Mucosa of descending colon (tissue), 3 donors: ENCODE data around the gene CASP5. TPM values are rescaled to one million over a fixed set of nuclear protein-coding genes. Genes with fewer than 3 reads are reported as not detected.

Source experiments
- ATAC-seq: fragments of 200-7000 bp; cut with Tn5 transposase; one replicate; pipeline ENCODE4 v1.9.1; 2020; ENCODE audit warnings: mild to moderate bottlenecking, moderate library complexity
- DNase-seq, 3 donors: peaks; one replicate each; pipeline ENCODE4 v3.0.0-alpha.2; 2020
- H3K36me3 ChIP-seq: fragments of 200-600 bp; one replicate; pipeline ENCODE4 v1.8.0; 2021; ENCODE audit warnings: low read depth, mild to moderate bottlenecking
- H3K4me1 ChIP-seq: fragments of 200-600 bp; one replicate; pipeline ENCODE4 v1.8.0; 2021; ENCODE audit warnings: low read depth, mild to moderate bottlenecking
- H3K4me3 ChIP-seq: fragments of 200-600 bp; one replicate; pipeline ENCODE4 v1.8.0; 2021; ENCODE audit warnings: mild to moderate bottlenecking
- H3K9me3 ChIP-seq: fragments of 200-600 bp; one replicate; pipeline ENCODE4 v1.8.0; 2021; ENCODE audit warnings: mild to moderate bottlenecking
- intact Hi-C, 2 donors: fragments of 100-400 bp; cut with DNase I in 1 of 2; cut with micrococcal nuclease in 1 of 2; formaldehyde crosslinking; loops; one replicate each; pipeline versions ENCODE4 v1.11.0 to v1.11.1; 2022; cut with DNase I, micrococcal nuclease
- total RNA-seq, 3 donors: library from RNA; stranded (reverse); fragmentation: NEBNext Ultra II Directional in 2 of 3; extraction: Animal tissue kit (Norgen Biotek cat#: 25700) in 2 of 3; gene quantifications; one replicate each; pipeline versions ENCODE4 v1.2.1 to v1.2.4, GENCODE V29; 2021 to 2023
- TF ChIP-seq, protein P1 (sequence below): fragments of 200-600 bp; IDR thresholded peaks from one replicate; pipeline ENCODE4 v1.8.0; 2022; ENCODE audit warnings: antibody characterized with exemption, mild to moderate bottlenecking
- donor health status: DM: no; HTN: no; CAD: no; lungs with moderate emphysema.
- donor health status: DM: no; HTN: no; CAD: no.
- donor health status: DM: no; HTN: yes; CAD: no.

The CASP5 gene
- total RNA-seq, 3 donors from 2014 or later: 50.1 to 81.8 (median 80.5) TPM

DNA sequence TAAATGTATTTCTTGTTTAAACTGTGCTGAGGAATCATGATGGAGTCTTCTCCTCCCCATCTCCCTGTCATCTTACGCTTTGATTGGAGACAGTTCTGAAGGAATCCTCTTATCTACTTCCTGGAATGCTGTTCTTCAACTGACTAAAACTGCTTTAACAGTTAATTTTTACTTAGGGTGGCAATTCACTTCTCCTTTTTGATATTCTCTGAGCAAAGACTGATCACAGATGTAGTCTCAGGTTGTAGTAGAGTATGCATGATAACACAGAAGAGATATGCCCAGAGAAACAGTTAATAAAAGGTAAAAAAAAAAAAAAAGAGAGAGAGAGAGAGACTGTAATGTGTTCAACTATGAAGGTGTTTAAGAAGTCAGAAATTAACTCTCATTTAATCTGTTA, 1.4 kb upstream of the CASP5 start:
- no peaks in the 10 kb centered on the region for H3K9me3 ChIP-seq
- H3K36me3 ChIP-seq: peaks cover 9% of the 10 kb centered on the region
- DNase-seq (no peak), ATAC-seq (no peak)
- H3K4me1 ChIP-seq: peaks cover 8% of the 10 kb centered on the region
- intact Hi-C loops: no loop called here
- H3K4me3 ChIP-seq: no peak overlapping the region
- TF ChIP-seq, protein P1, sequence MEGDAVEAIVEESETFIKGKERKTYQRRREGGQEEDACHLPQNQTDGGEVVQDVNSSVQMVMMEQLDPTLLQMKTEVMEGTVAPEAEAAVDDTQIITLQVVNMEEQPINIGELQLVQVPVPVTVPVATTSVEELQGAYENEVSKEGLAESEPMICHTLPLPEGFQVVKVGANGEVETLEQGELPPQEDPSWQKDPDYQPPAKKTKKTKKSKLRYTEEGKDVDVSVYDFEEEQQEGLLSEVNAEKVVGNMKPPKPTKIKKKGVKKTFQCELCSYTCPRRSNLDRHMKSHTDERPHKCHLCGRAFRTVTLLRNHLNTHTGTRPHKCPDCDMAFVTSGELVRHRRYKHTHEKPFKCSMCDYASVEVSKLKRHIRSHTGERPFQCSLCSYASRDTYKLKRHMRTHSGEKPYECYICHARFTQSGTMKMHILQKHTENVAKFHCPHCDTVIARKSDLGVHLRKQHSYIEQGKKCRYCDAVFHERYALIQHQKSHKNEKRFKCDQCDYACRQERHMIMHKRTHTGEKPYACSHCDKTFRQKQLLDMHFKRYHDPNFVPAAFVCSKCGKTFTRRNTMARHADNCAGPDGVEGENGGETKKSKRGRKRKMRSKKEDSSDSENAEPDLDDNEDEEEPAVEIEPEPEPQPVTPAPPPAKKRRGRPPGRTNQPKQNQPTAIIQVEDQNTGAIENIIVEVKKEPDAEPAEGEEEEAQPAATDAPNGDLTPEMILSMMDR: no peak

DNA sequence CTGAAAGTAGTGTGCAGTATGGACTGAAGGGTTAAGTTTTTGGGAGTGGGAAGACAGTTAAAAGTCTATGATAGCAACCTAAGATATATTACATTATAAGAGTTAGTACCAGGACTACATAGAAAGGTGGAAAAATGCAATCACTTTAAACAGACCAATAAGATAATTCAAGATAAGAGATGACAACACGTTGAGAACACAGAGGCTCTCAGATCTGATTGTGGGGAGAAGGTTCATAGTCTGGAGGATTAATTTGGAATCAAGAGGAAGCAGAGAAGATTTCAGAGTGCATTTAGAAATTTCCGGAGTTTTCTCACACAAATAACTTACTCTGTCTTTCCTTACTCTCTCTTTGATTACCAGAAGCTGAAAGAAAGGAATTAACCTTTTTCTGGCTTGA, 441 bp downstream of the CASP5 start:
- intact Hi-C loops: no loop called here
- H3K4me3 ChIP-seq: no peak overlapping the region
- no peaks in the 10 kb centered on the region for H3K9me3 ChIP-seq
- ATAC-seq (peak; percentile 67), DNase-seq (no peak)
- TF ChIP-seq, protein P1: no peak
- peaks cover 9% of the 10 kb centered on the region for H3K36me3 ChIP-seq
- peaks cover 8% of the 10 kb centered on the region for H3K4me1 ChIP-seq

DNA sequence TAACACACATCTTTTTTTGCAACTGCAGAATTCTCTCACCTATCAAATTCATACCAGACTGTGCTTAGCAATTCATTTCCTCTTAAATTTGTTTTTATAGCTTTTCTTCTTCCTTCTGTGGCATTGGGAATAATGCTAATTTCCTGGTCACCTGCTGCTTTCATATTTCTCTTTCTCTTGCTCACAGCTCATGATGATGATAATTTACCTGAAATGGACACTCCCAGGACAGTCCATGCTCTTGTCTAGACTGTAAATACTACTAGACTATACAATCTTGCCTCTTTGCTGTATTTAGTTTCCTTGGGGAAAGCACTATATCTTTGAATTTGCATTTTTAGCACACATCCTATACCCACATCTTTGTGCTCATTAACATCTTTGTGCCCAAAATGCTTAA, 15.5 kb downstream of the CASP5 start:
- TF ChIP-seq, protein P1: no peak
- intact Hi-C loops: no loop called here
- Histone ChIP-seq H3K4me3 (no peak overlapping the region), H3K36me3 (no peaks in the 10 kb centered on the region), H3K9me3 (no peaks in the 10 kb centered on the region), H3K4me1 (no peaks in the 10 kb centered on the region)
- no peak for DNase-seq
- peak; percentile 52 for ATAC-seq

DNA sequence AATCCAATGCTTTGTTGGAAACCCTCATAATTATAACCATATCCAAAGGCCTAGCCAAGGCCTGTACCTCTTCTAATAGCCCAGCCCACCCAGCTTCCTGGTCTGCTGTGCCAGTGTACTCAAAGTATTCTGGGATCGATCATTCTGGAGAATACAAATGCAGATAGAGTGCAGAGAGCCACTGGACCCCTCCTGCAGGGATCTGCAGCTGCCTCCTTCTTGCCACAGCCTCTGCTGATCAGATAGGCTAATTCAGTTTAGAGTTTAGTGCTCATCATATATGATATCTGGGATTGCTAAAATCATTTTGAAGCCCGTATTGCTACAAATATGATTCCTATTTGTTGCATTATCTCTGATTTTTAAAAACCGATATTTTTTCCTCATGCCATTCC, 17.5 kb downstream of the CASP5 start:
- DNase-seq: no peak
- ATAC-seq: no peak
- intact Hi-C loops: no loop called here
- H3K4me3 ChIP-seq: no peak overlapping the region
- no peaks in the 10 kb centered on the region for H3K4me1 ChIP-seq
- TF ChIP-seq, protein P1: no peak
- no peaks in the 10 kb centered on the region for H3K36me3 ChIP-seq
- no peaks in the 10 kb centered on the region for H3K9me3 ChIP-seq

DNA sequence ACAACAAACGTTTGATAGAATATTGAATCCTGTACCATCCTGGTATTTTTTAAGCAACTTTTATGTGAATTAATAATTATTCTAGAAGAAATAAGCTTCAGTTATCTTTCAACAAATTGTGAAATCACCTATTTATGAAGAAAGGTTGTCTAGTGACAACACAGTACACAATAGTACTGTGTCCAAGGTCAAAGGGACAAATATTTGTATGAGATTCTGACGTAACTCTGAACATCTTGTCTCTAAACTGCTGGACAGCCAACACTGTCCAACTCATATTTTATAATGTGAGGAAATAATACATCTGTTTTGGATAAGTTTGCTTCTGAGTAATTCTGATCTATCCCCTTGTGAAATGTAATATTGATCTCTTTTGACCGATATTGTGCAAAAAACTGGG, 18.9 kb downstream of the CASP5 start:
- ATAC-seq (no peak), DNase-seq (no peak)
- intact Hi-C loops: no loop called here
- no peaks in the 10 kb centered on the region for H3K36me3 ChIP-seq
- H3K9me3 ChIP-seq: no peaks in the 10 kb centered on the region
- H3K4me1 ChIP-seq: no peaks in the 10 kb centered on the region
- no peak overlapping the region for H3K4me3 ChIP-seq
- TF ChIP-seq, protein P1: no peak

DNA sequence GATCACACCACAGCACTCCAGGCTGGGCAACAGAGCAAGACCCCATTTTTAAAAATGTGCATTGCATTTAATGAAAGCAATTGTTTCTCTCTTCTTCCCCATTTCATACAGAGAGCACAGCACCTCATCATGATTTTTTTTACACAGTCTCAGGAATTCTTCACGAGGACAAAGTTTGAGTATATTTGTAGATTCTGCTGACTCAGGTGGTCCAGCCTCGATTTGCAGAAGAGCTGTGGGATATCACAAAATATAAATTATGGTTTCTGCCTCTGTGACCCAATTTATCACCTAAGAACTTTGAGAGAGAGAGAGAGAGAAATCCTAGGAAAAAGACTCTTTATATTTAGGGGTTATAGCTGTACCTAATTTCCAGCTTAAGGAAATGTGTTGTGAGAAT, 19.8 kb downstream of the CASP5 start:
- ATAC-seq: no peak
- TF ChIP-seq, protein P1: no peak
- no peaks in the 10 kb centered on the region for H3K4me1 ChIP-seq
- DNase-seq: no peak
- no peak overlapping the region for H3K4me3 ChIP-seq
- H3K9me3 ChIP-seq: no peaks in the 10 kb centered on the region
- H3K36me3 ChIP-seq: no peaks in the 10 kb centered on the region
- intact Hi-C loops: no loop called here
